GM21526 (cell line): Measurements from ENCODE around the gene TRIM44.
"Not testable (repeated sequence)": the region's sequence is repeated elsewhere in the genome, so short reads cannot be mapped to it uniquely, and the experiment has no call there.

Source experiments
- ATAC-seq: cut with Tn5 transposase; IDR thresholded peaks from one replicate; pipeline ENCODE4 v1.9.1; 2021; ENCODE audit warnings: moderate library complexity; ENCODE audit not compliant: unreplicated experiment, low FRiP score

TRIM44 gene

DNA sequence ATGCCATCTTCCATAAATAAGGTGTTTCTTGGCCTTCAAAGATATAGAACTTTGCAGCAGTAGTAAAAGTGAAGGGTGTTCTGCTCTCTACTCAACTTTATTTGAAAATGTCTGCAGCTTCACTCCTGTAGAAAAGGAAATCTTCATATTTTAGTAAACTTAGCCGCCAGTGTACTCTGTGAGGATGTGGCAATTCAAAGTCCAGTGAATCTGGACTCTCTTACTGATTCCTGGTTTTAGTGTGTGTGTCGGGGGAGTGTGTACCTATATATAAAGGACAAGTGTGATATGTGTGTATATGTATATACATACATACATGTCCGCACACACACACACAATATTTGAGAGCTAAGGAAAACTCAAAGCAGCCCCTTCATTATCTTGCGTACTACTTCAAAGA, 147.0 kb downstream of the TRIM44 start:
- ATAC-seq = no peak

DNA sequence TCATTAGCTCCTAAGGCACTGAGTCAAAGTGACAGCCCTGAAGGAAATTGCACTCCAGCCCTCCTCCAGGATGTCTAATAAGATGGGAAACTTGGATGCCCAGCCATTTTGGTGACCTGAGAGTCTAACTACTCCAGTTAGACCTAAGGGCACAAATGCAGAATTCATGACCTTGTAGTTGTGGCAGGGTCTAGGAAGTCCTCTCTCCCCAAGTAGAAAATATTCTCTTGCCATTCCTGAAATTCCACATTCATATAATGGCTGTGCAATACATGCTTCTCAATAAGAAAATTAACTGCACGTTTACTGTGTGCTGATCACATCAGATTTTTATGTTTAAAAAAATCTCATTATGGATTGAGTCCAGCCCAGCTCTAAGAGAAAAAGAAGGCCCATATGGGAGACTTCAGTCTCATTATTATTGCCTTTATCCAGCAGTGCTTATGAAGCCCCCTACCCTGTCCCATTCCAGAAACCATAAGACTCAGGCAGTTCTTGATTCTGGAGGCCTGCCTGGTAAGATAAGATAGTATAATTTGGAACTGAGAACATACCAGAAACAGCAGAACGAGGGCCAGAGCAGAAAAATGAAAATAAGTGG, 147.6 kb downstream of the TRIM44 start:
- no peak for ATAC-seq

DNA sequence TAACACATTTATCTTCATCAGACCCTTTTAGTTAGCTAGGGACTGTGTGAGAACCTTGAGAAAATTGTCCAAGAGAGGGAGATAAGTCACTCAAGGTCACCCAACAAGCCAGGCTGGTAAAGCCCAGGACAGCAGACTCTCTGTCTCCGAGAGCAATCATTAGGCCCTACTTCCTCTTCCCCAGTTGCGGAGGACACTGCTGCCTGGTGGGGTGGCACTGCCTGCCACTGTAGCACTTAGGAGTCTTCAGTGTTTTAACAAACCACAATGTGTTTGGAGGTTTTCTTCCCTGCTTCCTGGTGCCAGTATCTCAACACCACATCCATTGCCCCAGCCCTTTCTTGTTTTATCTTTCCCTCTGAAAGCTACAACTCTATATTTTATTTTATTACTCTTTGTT, 149.2 kb downstream of the TRIM44 start:
- ATAC-seq = no peak

GRCh38 chr11:35812828-35813227, 150.3 kb downstream of the TRIM44 start:
- ATAC-seq = no peak

DNA sequence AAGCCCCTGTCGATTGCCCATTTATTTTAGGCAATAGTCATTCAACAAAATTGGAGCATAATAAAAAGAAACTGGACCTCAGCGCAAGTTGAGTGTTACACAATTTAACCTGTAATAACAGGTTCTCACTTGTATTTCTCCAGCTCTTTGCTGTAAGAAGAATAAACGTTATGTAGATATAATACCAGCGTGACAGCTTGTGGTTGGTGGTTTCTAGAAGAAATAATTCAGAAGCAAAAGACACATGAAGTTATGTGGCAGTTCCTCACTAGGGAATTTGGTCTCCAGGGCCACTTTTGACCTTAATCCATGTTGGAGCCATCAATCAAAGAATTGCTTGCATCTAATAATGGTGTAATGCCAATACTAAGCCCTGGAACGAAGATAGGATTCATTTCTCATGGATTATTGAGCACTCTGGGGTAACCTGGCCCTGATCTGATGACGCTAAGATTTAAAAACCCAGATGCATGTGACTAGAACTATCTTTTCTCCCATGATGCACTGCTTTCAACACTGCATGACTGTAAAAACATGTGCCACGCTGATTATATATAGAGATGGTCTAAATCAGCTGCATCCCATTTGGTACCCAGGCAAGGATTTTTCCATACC, 151.6 kb downstream of the TRIM44 start:
- no peak for ATAC-seq

DNA sequence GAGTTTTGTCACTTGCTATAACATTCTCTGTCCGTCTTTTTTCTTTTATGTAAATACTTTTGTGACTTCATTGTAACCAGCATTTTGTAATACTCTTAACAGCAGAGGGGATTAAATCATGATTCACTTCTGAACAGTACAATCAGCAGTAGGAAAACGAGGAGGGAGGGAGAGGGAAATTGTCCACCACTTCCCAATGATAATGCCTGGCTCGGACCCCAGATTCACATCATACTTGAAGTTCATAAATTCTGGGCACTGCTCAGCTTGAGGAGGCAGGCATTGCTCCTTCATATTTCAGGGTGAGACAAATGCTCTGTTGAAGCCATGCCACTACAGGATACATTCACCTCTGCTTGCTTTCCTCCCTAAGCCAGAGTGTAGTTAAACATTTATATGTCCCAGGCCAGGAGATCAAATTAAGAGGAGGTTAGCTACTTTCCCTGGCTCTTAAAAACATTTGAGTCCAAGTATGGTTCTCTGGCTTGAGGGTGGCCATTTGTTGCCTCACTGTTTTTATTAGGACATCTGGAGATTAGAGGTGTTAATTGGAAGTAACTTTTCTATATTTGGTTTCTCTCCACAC, 152.2 kb downstream of the TRIM44 start:
- ATAC-seq = no peak

DNA sequence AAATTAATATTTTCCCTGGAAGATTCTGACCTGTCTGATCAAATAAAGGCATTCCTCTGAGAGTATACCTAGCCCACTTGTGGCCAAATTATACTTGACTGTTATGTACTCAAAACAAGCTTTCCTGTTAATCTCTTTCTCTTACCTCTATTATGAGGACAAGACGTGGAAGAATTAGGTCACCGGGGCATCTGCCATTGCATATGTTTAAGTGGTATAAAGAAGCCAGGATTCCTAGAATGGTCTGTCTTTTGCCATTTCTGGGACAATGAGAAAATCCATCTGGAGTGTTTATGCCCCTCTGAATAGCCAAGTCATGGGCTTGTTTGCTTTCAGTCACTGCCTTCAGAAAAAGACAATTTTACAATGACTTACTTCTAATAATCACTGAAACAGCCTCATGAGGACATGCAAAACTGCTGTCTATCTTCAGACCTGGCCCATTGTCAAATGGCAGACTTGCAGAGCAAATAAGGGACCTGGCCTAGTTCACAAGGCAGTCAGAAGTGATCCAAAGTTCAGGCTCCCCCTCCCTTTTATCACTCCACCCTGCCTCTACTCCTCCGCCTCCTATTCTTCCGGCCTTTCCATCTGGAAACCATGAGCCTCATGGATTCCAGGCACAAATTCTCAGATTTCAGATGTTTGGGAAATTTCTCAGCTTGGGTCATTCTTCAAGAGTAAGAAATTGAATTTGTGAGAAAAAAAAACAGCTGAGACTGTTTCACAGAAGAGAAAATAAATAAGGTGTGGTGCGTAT, 153.2 kb downstream of the TRIM44 start:
- no peak for ATAC-seq

DNA sequence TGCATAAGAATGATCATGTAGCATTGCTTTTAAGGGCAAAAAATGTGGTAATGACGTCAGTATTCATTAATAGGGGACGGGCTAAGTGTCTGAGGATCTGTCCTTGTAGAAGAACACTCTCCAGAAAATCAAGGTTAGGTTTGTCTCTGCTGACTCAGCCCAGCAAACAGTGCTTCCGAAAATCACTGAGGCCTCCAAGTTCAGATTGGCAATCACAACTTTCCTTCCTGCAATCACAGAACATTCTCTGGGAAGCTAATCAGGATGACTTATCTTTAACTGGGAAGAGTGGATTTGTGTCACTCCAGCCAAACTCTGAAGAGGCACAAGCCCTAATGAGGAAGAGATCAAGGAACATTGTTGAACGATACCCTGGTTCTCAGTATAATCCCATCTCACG, 158.0 kb downstream of the TRIM44 start:
- ATAC-seq = no peak

- ATAC-seq = no peak
Measured at GRCh38 chr11:35822815-35823495, 160.4 kb downstream of the TRIM44 start.

DNA sequence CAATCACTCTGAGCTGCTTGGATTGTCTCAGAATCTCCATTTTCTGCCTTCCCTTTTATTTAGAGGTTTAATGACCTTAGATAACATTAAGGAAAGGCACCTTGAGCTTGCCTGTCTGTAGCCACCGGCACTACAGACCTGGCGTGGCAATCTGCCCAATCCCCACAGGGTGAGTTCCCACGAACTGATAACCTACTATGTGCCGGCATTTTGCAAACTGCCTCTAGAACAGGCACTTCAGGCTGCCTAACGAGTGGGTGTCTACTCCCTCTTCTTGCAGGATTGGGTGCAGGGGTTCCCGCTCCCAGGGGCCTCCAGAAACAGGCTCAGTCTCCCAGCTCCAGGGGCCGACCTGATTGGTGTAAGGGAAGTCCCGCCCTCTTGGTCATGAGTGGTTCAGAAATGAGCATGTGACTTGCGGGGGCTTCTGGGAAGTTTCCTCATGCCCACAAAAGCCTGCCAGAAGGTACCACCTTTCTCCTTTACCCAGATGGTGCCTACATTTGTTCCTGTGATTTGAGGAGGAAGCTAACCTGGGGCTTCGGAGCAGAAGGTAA, 161.2 kb downstream of the TRIM44 start:
- no peak for ATAC-seq

GRCh38 chr11:35825386-35825785, 162.8 kb downstream of the TRIM44 start:
- no peak for ATAC-seq

DNA sequence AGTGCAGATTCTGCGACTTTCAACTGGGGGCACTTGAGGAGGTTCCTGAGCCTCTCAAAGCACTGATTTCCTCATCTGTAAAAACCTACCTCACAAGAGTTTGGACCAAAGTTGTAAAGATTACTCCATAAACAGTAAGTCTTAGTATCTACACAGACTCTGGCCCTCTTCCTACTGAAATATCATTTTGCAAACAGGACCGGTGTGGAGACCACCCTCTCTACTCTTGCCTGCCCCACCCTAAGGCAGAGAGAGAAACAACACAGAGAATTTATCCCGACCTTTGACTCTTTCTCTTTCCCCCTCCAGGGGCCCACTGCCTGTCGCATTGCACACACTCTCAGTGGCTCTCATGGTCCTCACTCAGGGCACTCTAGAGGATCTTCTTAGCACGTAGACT, 163.4 kb downstream of the TRIM44 start:
- ATAC-seq = no peak

- ATAC-seq = no peak
Measured at GRCh38 chr11:35826949-35827348, 164.4 kb downstream of the TRIM44 start.

- ATAC-seq = no peak
Measured at GRCh38 chr11:35836205-35836604, 173.6 kb downstream of the TRIM44 start.

GRCh38 chr11:35838071-35838470, 175.5 kb downstream of the TRIM44 start:
- ATAC-seq = no peak

GRCh38 chr11:35838697-35839367, 176.3 kb downstream of the TRIM44 start:
- not testable (repeated sequence) for ATAC-seq

DNA sequence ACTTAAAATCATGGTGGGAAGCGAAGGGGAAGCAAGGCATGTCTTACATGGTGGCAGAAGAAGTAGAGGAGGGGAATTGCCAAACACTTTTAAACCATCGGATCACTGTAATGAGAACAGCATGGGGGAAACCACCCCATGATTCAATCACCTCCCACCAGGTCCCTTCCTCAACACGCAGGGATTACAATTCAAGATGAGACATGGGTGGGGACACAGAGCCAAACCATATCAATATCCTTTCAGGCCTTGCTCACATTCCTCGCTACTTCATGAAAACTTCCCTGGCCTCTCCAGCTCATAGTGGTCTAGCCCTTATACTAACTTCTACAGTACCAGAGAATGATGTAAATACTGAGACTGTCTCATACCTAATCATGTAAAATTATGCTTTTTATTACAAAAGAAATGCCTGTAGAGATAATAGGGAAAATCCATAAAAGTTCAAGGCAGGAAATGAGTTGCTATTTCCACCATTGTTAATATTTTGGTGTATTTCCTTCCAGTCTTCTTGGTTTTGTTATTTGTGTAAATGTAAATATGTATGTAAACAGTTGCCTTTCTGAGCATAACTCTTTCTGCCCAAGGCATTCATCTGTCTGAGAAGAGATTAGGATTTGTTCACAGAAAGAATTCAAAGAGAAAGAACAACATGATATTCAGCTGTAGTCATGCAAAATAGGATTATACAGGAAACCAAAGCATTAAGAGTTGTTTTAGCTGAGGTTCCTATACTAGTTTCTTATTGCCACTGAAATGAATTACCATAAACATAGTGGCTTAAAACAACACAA, 177.0 kb downstream of the TRIM44 start:
- no peak for ATAC-seq

DNA sequence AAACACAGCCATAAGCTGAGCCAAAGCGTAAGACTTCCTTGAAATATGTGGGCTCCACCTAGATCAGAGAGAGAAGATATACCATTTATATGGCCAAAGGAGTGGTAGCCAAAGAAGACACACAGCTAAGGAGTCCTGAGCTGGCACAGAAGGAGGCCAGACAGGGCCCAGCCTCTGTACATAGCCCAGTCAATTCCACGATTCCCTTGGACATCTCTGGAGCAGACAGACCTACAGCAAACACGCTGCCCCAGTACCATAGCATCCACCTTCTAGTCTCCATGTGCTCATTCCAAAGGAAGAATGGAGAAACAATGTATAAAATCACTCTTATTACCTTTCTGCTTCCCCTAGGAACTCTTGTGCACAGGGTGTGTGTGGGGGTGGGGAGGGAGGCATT, 179.2 kb downstream of the TRIM44 start:
- ATAC-seq = no peak

DNA sequence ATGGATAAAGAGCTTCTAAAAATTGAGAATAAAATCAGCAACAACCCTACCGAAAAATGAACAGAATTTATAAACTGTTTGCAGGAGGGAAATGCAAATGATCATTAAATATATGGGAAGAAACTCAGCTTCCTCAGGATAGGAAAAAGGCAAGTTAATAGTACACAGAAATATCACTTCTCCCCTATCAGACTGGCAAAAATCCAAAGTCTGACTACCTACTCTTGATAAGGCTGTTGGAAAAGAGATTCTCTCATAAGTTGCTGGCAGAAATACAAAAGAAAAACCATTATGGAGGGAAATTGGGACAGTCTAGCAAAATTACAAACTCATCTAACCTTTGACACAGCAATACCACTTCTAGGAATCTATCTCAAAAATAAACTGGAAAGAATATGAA, 180.4 kb downstream of the TRIM44 start:
- ATAC-seq = no peak
